Endothelial cell of umbilical vein (primary cell): ENCODE results near the gene GRM7. TPM values are rescaled to one million over a fixed set of nuclear protein-coding genes. Genes with fewer than 3 reads are reported as not detected.

Source experiments
- BruUV-seq: library from RNA; stranded (reverse); fragments of 400-500 nt; replicated peaks from 2 replicates; lab custom pipeline; 2021; lab: Mats Ljungman, UMichigan
- CTCF ChIA-PET: fragments of 300-600, 350-600 bp; sonication (Branson Sonifier 250); formaldehyde crosslinking; loops from one replicate; lab custom pipeline; 2021; ENCODE audit warnings: antibody characterized with exemption, inconsistent platforms; lab: Charles Lee
- POLR2A ChIA-PET: fragments of 300-600, 350-600 bp; sonication (Branson Sonifier 250); formaldehyde crosslinking; loops from one replicate; lab custom pipeline; 2021; ENCODE audit warnings: antibody characterized with exemption, inconsistent platforms; lab: Charles Lee
- DNase-seq: peaks from one replicate; pipeline ENCODE4 v3.0.0-alpha.2; 2011; ENCODE audit warnings: low read depth, low spot score
- FAIRE-seq: peaks from 2 replicates; lab custom pipeline; 2011; peaks lifted over from hg19 to GRCh38; lab: Jason Lieb, UNC
- H2AFZ ChIP-seq: 2 replicates; pipeline ENCODE4 v1.6.0; 2012; ENCODE audit warnings: low read depth, low read length, control low read depth, inconsistent platforms
- H3K27ac ChIP-seq: 2 replicates; pipeline ENCODE4 v1.5.1; 2011; ENCODE audit warnings: low read depth, mild to moderate bottlenecking, control low read depth, low read length, moderate library complexity; ENCODE audit not compliant: insufficient read depth
- H3K27me3 ChIP-seq, 2 experiments: 2 replicates each; pipeline versions ENCODE4 v1.6.0 to v1.6.1; 2011; ENCODE audit warnings: low read length in 2 of 2, mixed read lengths in 1 of 2; ENCODE audit not compliant: control insufficient read depth in 2 of 2, insufficient read depth in 2 of 2
- H3K36me3 ChIP-seq, 2 experiments: 2 replicates in 1 of 2; 3 replicates in 1 of 2; pipeline ENCODE4 v1.5.1; 2011; ENCODE audit warnings: low read length in 2 of 2, mild to moderate bottlenecking in 1 of 2, moderate library complexity in 1 of 2; ENCODE audit not compliant: control insufficient read depth in 2 of 2, insufficient read depth in 2 of 2; ENCODE audit errors: extremely low read depth in 1 of 2
- H3K4me1 ChIP-seq: 3 replicates; pipeline ENCODE4 v1.5.1; 2011; ENCODE audit warnings: mild to moderate bottlenecking, low read length; ENCODE audit not compliant: control insufficient read depth, insufficient read depth; ENCODE audit errors: extremely low read depth
- H3K4me2 ChIP-seq: 2 replicates; pipeline ENCODE4 v1.6.1; 2011; ENCODE audit warnings: low read length, control low read depth, mixed read lengths; ENCODE audit not compliant: insufficient read depth
- H3K4me3 ChIP-seq, 3 experiments: fragments of 200-600 bp in 1 of 3; sonication (generic), shearing (Covaris generic) in 1 of 3; replicated peaks in 1 of 3; 2 replicates each; pipeline ENCODE4 v1.5.1; 2011 to 2016; ENCODE audit warnings: control low read depth in 3 of 3, low read length in 3 of 3, mild to moderate bottlenecking in 2 of 3, inconsistent platforms in 1 of 3, low read depth in 1 of 3, moderate library complexity in 1 of 3; ENCODE audit not compliant: insufficient read depth in 1 of 3
- H3K79me2 ChIP-seq: 2 replicates; pipeline ENCODE4 v1.6.0; 2012; ENCODE audit warnings: low read length, inconsistent platforms; ENCODE audit not compliant: control insufficient read depth, insufficient read depth
- H3K9ac ChIP-seq: replicated peaks from 2 replicates; pipeline ENCODE3; 2011; ENCODE audit warnings: low read length, control low read depth; ENCODE audit not compliant: insufficient read depth; ENCODE audit errors: extremely low read depth
- H3K9me1 ChIP-seq: replicated peaks from 3 replicates; pipeline ENCODE4 v1.6.0; 2011; ENCODE audit warnings: mild to moderate bottlenecking, low read length; ENCODE audit not compliant: control insufficient read depth, insufficient read depth; ENCODE audit errors: extremely low read depth
- H3K9me3 ChIP-seq: replicated peaks from 2 replicates; pipeline ENCODE4 v1.5.1; 2012; ENCODE audit warnings: low read length, inconsistent platforms; ENCODE audit not compliant: control insufficient read depth, insufficient read depth
- H4K20me1 ChIP-seq: replicated peaks from 2 replicates; pipeline ENCODE3; 2011; ENCODE audit warnings: mild to moderate bottlenecking, low read length; ENCODE audit not compliant: control insufficient read depth, insufficient read depth; ENCODE audit errors: extremely low read depth
- CTCF ChIP-seq, 2 donors: IDR thresholded peaks; 1 replicate in 1 of 2; 2 replicates in 1 of 2; pipeline ENCODE4 v1.5.1; 2011; ENCODE audit warnings: low read length in 2 of 2, mild to moderate bottlenecking in 2 of 2, moderate library complexity in 2 of 2, control low read depth in 1 of 2, inconsistent platforms in 1 of 2, low read depth in 1 of 2; ENCODE audit not compliant: insufficient read depth in 1 of 2; ENCODE audit errors: extremely low read depth in 1 of 2
- EZH2 ChIP-seq: IDR thresholded peaks from 2 replicates; pipeline ENCODE4 v1.6.1; 2012; ENCODE audit warnings: borderline replicate concordance, low read depth, mild to moderate bottlenecking, moderate library complexity, low read length, inconsistent platforms; ENCODE audit not compliant: severe bottlenecking
- FOS ChIP-seq: IDR thresholded peaks from 2 replicates; pipeline ENCODE4 v1.6.1; 2011; ENCODE audit warnings: mild to moderate bottlenecking, low read length, moderate library complexity, borderline replicate concordance; ENCODE audit not compliant: insufficient read depth
- GATA2 ChIP-seq: IDR thresholded peaks from 2 replicates; pipeline ENCODE4 v1.7.0; 2011; ENCODE audit warnings: low read depth, mild to moderate bottlenecking, moderate library complexity, mixed read lengths, low read length; ENCODE audit not compliant: insufficient read length, insufficient read depth
- JUN ChIP-seq: IDR thresholded peaks from 2 replicates; pipeline ENCODE4 v1.6.1; 2011; ENCODE audit warnings: borderline replicate concordance, low read depth; ENCODE audit not compliant: insufficient read length, insufficient read depth
- MAX ChIP-seq: IDR thresholded peaks from 2 replicates; pipeline ENCODE4 v1.6.1; 2011; ENCODE audit not compliant: insufficient read depth, insufficient read length
- MYC ChIP-seq: IDR thresholded peaks from one replicate; pipeline ENCODE4 v1.6.1; 2011; ENCODE audit warnings: mild to moderate bottlenecking, low read depth, low read length
- POLR2A ChIP-seq: IDR thresholded peaks from 2 replicates; pipeline ENCODE4 v1.6.1; 2012; ENCODE audit warnings: low read depth, mild to moderate bottlenecking, control low read depth, low read length
- POLR2AphosphoS5 ChIP-seq: IDR thresholded peaks from 2 replicates; pipeline ENCODE4 v1.6.1; 2012; ENCODE audit warnings: low read depth, mild to moderate bottlenecking, control low read depth, low read length, moderate library complexity; ENCODE audit not compliant: insufficient read depth
- dilution Hi-C: fragments of 300-500 bp; cut with MboI; formaldehyde crosslinking; loops from one replicate; pipeline ENCODE4 v1.15.0; 2019; ENCODE audit warnings: low sequenced_read_pairs; ENCODE audit not compliant: extremely low pct_ligation_motif_present
- intact Hi-C: fragments of 100-400 bp; cut with micrococcal nuclease; formaldehyde crosslinking; loops from one replicate; pipeline ENCODE4 v1.10.0; 2022
- polyA plus RNA-seq, 4 experiments: library from polyadenylated mRNA; depleted of rRNA in 3 of 4; stranded (reverse) in 3 of 4; unstranded in 1 of 4; fragments of >200 nt; gene quantifications; 2 replicates each; pipeline versions ENCODE4 v1.2.1 to v1.2.3, GENCODE V29; 2011 to 2012; ENCODE audit warnings: missing spikeins in 1 of 4
- total RNA-seq: library from RNA; stranded (reverse); gene quantifications from 2 replicates; pipeline ENCODE4 v1.2.3, GENCODE V29; 2021

The GRM7 gene
- total and polyA plus RNA-seq, 2 donors (not counting 3 experiments of a cell fraction or from before 2014, with no cell fraction given) = 0.12 TPM; not detected in 1

GRCh38 chr3:7357101-7357500 lies 496.2 kb downstream of the GRM7 start:
- H2AFZ ChIP-seq = no peak overlapping the region
- intact Hi-C loops = no loop called here
- CTCF ChIA-PET = interaction anchor here (0.9 to 1.8 kb wide), 3 partner anchors 9 to 882 kb away, joined by 3 to 7 read pairs (median 3); no protein-coding TSS in a partner anchor
- no peak for TF ChIP-seq FOS
- TF ChIP-seq JUN = no peak
- TF ChIP-seq MAX = no peak
- no peak for TF ChIP-seq MYC
- TF ChIP-seq EZH2 = no peak
- no peak for TF ChIP-seq POLR2A
- no peak for TF ChIP-seq GATA2
- no peak for TF ChIP-seq POLR2AphosphoS5
- TF ChIP-seq CTCF (IDR thresholded peaks at IDR 0.05; ENCODE audit: extremely low read depth in 1 of 2, insufficient read depth in 1 of 2, low read depth in 1 of 2, low read length in 2 of 2) = no peak
- H3K9ac ChIP-seq = no peak overlapping the region
- no peak for DNase-seq
- no peaks in the 10 kb centered on the region for H4K20me1 ChIP-seq
- H3K4me2 ChIP-seq = no peak overlapping the region
- no peaks in the 10 kb centered on the region for H3K36me3 ChIP-seq
- H3K9me3 ChIP-seq = no peaks in the 10 kb centered on the region
- no peaks in the 10 kb centered on the region for H3K27me3 ChIP-seq
- no peaks in the 10 kb centered on the region for H3K79me2 ChIP-seq
- H3K4me1 ChIP-seq = no peaks in the 10 kb centered on the region
- H3K27ac ChIP-seq = no peak overlapping the region
- H3K4me3 ChIP-seq = no peak overlapping the region
- POLR2A ChIA-PET = no interaction called here
- dilution Hi-C loops = no loop called here
- no TSS peak for BruUV-seq
- no peaks in the 10 kb centered on the region for H3K9me1 ChIP-seq
- no peak for FAIRE-seq
